22Rv1 (cell line): ENCODE measurements around the gene OARD1.

ENCODE experiments used
- CTCF ChIP-seq: fragments of 450-650 bp; IDR thresholded peaks from 2 replicates; pipeline ENCODE4 v1.5.1; 2017; ENCODE audit warnings: mild to moderate bottlenecking
- ZFX ChIP-seq: fragments of 450-650 bp; IDR thresholded peaks from 2 replicates; pipeline ENCODE4 v1.6.1; 2017; ENCODE audit warnings: antibody characterized with exemption, borderline replicate concordance

- no peak for TF ChIP-seq CTCF
- TF ChIP-seq ZFX: no peak
Observed at GRCh38 chr6:41090841-41091761, 18.9 kb upstream of the OARD1 start.
